Hepatocyte (in vitro differentiated cells): Measurements from ENCODE around the gene ALDH1A2. TPM values are rescaled to one million over a fixed set of nuclear protein-coding genes. Genes with fewer than 3 reads are reported as not detected.
A peak's percentile ranks its signal among the peaks of the same experiment; 100 is the strongest.

Experiments
- DNase-seq: peaks from one replicate; pipeline ENCODE4 v3.0.0-alpha.2; 2016; ENCODE audit warnings: low spot score
- H2AFZ ChIP-seq: fragments of 200-600 bp; sonication (generic); 2 replicates; pipeline ENCODE4 v1.6.0; 2016; ENCODE audit warnings: antibody characterized with exemption, mild to moderate bottlenecking
- H3K27ac ChIP-seq: fragments of 200-600 bp; sonication (generic); 2 replicates; pipeline ENCODE4 v1.5.1; 2016; ENCODE audit warnings: mild to moderate bottlenecking
- H3K27me3 ChIP-seq: fragments of 200-600 bp; sonication (generic); 2 replicates; pipeline ENCODE4 v1.6.1; 2016
- H3K36me3 ChIP-seq: fragments of 200-600 bp; sonication (generic); replicated peaks from 2 replicates; pipeline ENCODE4 v1.5.1; 2016; ENCODE audit warnings: low read depth; ENCODE audit not compliant: insufficient read depth
- H3K4me1 ChIP-seq: fragments of 200-600 bp; sonication (generic); 2 replicates; pipeline ENCODE4 v1.5.1; 2016; ENCODE audit warnings: mild to moderate bottlenecking, moderate library complexity; ENCODE audit not compliant: insufficient read depth
- H3K4me2 ChIP-seq: fragments of 200-600 bp; sonication (generic); 2 replicates; pipeline ENCODE4 v1.6.0; 2016
- H3K4me3 ChIP-seq: fragments of 200-600 bp; sonication (generic); 2 replicates; pipeline ENCODE4 v1.5.1; 2016; ENCODE audit warnings: mild to moderate bottlenecking
- H3K79me2 ChIP-seq: fragments of 200-600 bp; sonication (generic); 2 replicates; pipeline ENCODE4 v1.6.0; 2017; ENCODE audit warnings: mild to moderate bottlenecking
- H3K9me2 ChIP-seq: fragments of 200-600 bp; sonication (generic); replicated peaks from 2 replicates; pipeline ENCODE4 v1.6.0; 2017; ENCODE audit warnings: mild to moderate bottlenecking; ENCODE audit not compliant: insufficient read depth
- H3K9me3 ChIP-seq: fragments of 200-600 bp; sonication (generic); 2 replicates; pipeline ENCODE4 v1.5.1; 2016; ENCODE audit warnings: low read depth, mild to moderate bottlenecking
- H4K20me1 ChIP-seq: fragments of 200-600 bp; sonication (generic); 2 replicates; pipeline ENCODE4 v1.6.0; 2016; ENCODE audit warnings: mild to moderate bottlenecking; ENCODE audit not compliant: insufficient read depth, poor library complexity, severe bottlenecking
- EZH2 ChIP-seq: fragments of 200-600 bp; sonication (generic); IDR thresholded peaks from 2 replicates; pipeline ENCODE4 v1.6.1; 2016; ENCODE audit warnings: antibody characterized with exemption, mild to moderate bottlenecking, borderline replicate concordance
- EZH2phosphoT487 ChIP-seq: fragments of 200-600 bp; sonication (generic); IDR thresholded peaks from one replicate; pipeline ENCODE4 v1.6.1; 2018; ENCODE audit warnings: antibody characterized with exemption, mild to moderate bottlenecking, low read depth, moderate library complexity; ENCODE audit not compliant: unreplicated experiment, severe bottlenecking
- WGBS: methylation state at CpG from one replicate; pipeline ENCODE4 v1.1.6; 2016; ENCODE audit warnings: low lambda C conversion rate; ENCODE audit errors: missing lambda C conversion rate; 5-methylcytosine and 5-hydroxymethylcytosine counted together
- polyA plus RNA-seq: library from polyadenylated mRNA; unstranded; fragments of >200 nt; fragmentation: Nextera tagmentation; extraction: Ambion mirVana; gene quantifications from 2 replicates; pipeline ENCODE4 v1.2.1, GENCODE V29; 2016
- total RNA-seq: library from RNA; depleted of rRNA; stranded (reverse); fragments of >200 nt; gene quantifications from 2 replicates; pipeline ENCODE4 v1.2.3, GENCODE V29; 2014
- TF ChIP-seq, protein P1 (sequence below): fragments of 200-600 bp; sonication (generic); IDR thresholded peaks from 2 replicates; pipeline ENCODE4 v1.5.1; 2016; ENCODE audit warnings: antibody characterized with exemption, mild to moderate bottlenecking; ENCODE audit not compliant: poor library complexity

ALDH1A2 gene
- total and polyA plus RNA-seq, 2 experiments from 2014 or later, result 3.0 to 7.3 TPM

DNA sequence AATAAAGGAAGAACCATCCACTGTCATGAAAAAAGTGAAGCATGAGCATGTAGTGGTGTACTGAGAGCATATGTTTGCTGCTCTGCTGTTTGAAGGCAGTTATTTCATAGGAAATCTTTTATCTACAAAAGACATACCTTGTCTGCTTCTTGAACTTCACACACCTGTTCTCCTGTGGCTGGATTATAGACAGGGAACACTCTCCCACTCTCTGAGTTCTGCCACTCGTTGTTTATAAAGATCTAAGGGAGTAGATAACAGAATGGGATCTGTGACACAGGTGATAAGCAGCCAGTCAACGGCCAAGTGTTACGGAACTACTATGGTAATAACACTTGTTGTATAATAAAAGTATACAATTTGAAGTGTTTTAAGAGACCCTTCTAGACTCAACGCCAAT, 51.5 kb downstream of the ALDH1A2 start:
- Histone ChIP-seq H3K9me2 (no peaks in the 10 kb centered on the region), H3K79me2 (no peaks in the 10 kb centered on the region), H3K27me3 (peaks cover 4% of the 10 kb centered on the region), H3K4me2 (no peak overlapping the region), H3K4me3 (no peak overlapping the region), H2AFZ (no peak overlapping the region), H3K9me3 (no peaks in the 10 kb centered on the region), H3K27ac (no peak overlapping the region), H3K4me1 (no peaks in the 10 kb centered on the region), H4K20me1 (no peaks in the 10 kb centered on the region), H3K36me3 (no peaks in the 10 kb centered on the region)
- no peak for DNase-seq
- 37% methylated on average over 4 of the region's 4 CpGs for WGBS
- TF ChIP-seq EZH2 (no peak), EZH2phosphoT487 (no peak)
- TF ChIP-seq, protein P1, sequence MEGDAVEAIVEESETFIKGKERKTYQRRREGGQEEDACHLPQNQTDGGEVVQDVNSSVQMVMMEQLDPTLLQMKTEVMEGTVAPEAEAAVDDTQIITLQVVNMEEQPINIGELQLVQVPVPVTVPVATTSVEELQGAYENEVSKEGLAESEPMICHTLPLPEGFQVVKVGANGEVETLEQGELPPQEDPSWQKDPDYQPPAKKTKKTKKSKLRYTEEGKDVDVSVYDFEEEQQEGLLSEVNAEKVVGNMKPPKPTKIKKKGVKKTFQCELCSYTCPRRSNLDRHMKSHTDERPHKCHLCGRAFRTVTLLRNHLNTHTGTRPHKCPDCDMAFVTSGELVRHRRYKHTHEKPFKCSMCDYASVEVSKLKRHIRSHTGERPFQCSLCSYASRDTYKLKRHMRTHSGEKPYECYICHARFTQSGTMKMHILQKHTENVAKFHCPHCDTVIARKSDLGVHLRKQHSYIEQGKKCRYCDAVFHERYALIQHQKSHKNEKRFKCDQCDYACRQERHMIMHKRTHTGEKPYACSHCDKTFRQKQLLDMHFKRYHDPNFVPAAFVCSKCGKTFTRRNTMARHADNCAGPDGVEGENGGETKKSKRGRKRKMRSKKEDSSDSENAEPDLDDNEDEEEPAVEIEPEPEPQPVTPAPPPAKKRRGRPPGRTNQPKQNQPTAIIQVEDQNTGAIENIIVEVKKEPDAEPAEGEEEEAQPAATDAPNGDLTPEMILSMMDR, result no peak

DNA sequence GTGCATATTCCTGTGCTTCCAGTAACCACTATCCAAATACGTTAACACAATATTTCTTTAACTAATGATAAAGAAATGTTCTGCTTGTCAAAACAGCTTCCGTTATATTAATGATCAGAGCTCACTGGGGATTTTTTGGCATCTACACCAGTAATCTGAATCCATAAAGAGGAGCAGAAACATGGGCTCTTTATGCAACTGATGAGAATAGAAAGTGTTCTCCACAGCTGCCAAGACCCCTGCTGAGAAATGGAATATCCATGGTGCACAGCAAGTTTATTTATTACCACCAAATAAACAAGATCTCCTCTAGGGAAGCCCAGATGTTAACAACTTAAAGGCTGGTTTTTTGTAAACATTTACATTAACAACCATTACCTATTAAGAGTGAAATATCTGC, 54.5 kb downstream of the ALDH1A2 start:
- H2AFZ ChIP-seq, result no peak overlapping the region
- no peaks in the 10 kb centered on the region for H3K9me3 ChIP-seq
- 67% methylated on average over 2 of the region's 2 CpGs for WGBS
- H3K9me2 ChIP-seq, result no peaks in the 10 kb centered on the region
- peaks cover 4% of the 10 kb centered on the region for H3K27me3 ChIP-seq
- no peak for DNase-seq
- H4K20me1 ChIP-seq, result no peaks in the 10 kb centered on the region
- H3K36me3 ChIP-seq, result no peaks in the 10 kb centered on the region
- no peaks in the 10 kb centered on the region for H3K4me1 ChIP-seq
- H3K4me3 ChIP-seq, result no peak overlapping the region
- H3K27ac ChIP-seq, result no peak overlapping the region
- TF ChIP-seq, protein P1, result no peak
- no peak for TF ChIP-seq EZH2phosphoT487
- TF ChIP-seq EZH2, result no peak
- H3K79me2 ChIP-seq, result no peaks in the 10 kb centered on the region
- peak overlapping the region; percentile 20 for H3K4me2 ChIP-seq

DNA sequence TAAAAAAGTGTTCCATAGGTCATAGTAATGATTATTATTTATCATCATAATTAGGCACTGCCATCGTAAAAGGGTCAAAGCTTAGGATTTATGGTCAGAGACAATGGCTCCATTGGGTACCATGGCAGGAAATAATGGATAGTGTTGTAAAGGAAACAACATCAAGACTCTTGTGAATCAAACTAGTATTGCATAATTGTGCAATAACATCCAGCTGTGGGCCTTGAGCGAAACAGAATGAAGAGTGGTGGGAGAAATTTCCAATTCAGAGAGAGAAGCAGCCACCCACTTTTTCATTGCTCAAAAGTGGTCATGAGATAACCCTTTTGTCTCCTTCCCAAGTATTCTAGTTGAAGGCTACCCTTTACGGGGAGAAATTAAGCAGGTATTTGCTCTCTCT, 61.7 kb downstream of the ALDH1A2 start:
- Histone ChIP-seq H3K4me3 (no peak overlapping the region), H3K27me3 (no peaks in the 10 kb centered on the region), H3K4me1 (no peaks in the 10 kb centered on the region), H3K79me2 (no peaks in the 10 kb centered on the region), H3K9me3 (no peaks in the 10 kb centered on the region), H3K36me3 (no peaks in the 10 kb centered on the region), H3K9me2 (no peaks in the 10 kb centered on the region), H4K20me1 (no peaks in the 10 kb centered on the region), H3K4me2 (no peak overlapping the region), H3K27ac (no peak overlapping the region), H2AFZ (no peak overlapping the region)
- WGBS, result 93% methylated on average over 3 of the region's 3 CpGs
- no peak for DNase-seq
- TF ChIP-seq, protein P1, result no peak
- TF ChIP-seq EZH2 (no peak), EZH2phosphoT487 (no peak)
